Endothelial cell of umbilical vein (primary cell): ENCODE measurements around the gene RAMACL. TPM values are rescaled to one million over a fixed set of nuclear protein-coding genes. Genes with fewer than 3 reads are reported as not detected.

Experiments
- BruUV-seq: library from RNA; stranded (reverse); fragments of 400-500 nt; replicated peaks from 2 replicates; lab custom pipeline; 2021; lab: Mats Ljungman, UMichigan
- CTCF ChIA-PET: fragments of 300-600, 350-600 bp; sonication (Branson Sonifier 250); formaldehyde crosslinking; loops from one replicate; lab custom pipeline; 2021; ENCODE audit warnings: antibody characterized with exemption, inconsistent platforms; lab: Charles Lee
- POLR2A ChIA-PET: fragments of 300-600, 350-600 bp; sonication (Branson Sonifier 250); formaldehyde crosslinking; loops from one replicate; lab custom pipeline; 2021; ENCODE audit warnings: antibody characterized with exemption, inconsistent platforms; lab: Charles Lee
- DNase-seq: peaks from one replicate; pipeline ENCODE4 v3.0.0-alpha.2; 2011; ENCODE audit warnings: low read depth, low spot score
- FAIRE-seq: peaks from 2 replicates; lab custom pipeline; 2011; peaks lifted over from hg19 to GRCh38; lab: Jason Lieb, UNC
- H2AFZ ChIP-seq: 2 replicates; pipeline ENCODE4 v1.6.0; 2012; ENCODE audit warnings: low read depth, low read length, control low read depth, inconsistent platforms
- H3K27ac ChIP-seq: 2 replicates; pipeline ENCODE4 v1.5.1; 2011; ENCODE audit warnings: low read depth, mild to moderate bottlenecking, control low read depth, low read length, moderate library complexity; ENCODE audit not compliant: insufficient read depth
- H3K27me3 ChIP-seq, 2 experiments: 2 replicates each; pipeline versions ENCODE4 v1.6.0 to v1.6.1; 2011; ENCODE audit warnings: low read length in 2 of 2, mixed read lengths in 1 of 2; ENCODE audit not compliant: control insufficient read depth in 2 of 2, insufficient read depth in 2 of 2
- H3K36me3 ChIP-seq, 2 experiments: 2 replicates in 1 of 2; 3 replicates in 1 of 2; pipeline ENCODE4 v1.5.1; 2011; ENCODE audit warnings: low read length in 2 of 2, mild to moderate bottlenecking in 1 of 2, moderate library complexity in 1 of 2; ENCODE audit not compliant: control insufficient read depth in 2 of 2, insufficient read depth in 2 of 2; ENCODE audit errors: extremely low read depth in 1 of 2
- H3K4me1 ChIP-seq: 3 replicates; pipeline ENCODE4 v1.5.1; 2011; ENCODE audit warnings: mild to moderate bottlenecking, low read length; ENCODE audit not compliant: control insufficient read depth, insufficient read depth; ENCODE audit errors: extremely low read depth
- H3K4me2 ChIP-seq: 2 replicates; pipeline ENCODE4 v1.6.1; 2011; ENCODE audit warnings: low read length, control low read depth, mixed read lengths; ENCODE audit not compliant: insufficient read depth
- H3K4me3 ChIP-seq, 3 experiments: fragments of 200-600 bp in 1 of 3; sonication (generic), shearing (Covaris generic) in 1 of 3; replicated peaks in 1 of 3; 2 replicates each; pipeline ENCODE4 v1.5.1; 2011 to 2016; ENCODE audit warnings: control low read depth in 3 of 3, low read length in 3 of 3, mild to moderate bottlenecking in 2 of 3, inconsistent platforms in 1 of 3, low read depth in 1 of 3, moderate library complexity in 1 of 3; ENCODE audit not compliant: insufficient read depth in 1 of 3
- H3K79me2 ChIP-seq: 2 replicates; pipeline ENCODE4 v1.6.0; 2012; ENCODE audit warnings: low read length, inconsistent platforms; ENCODE audit not compliant: control insufficient read depth, insufficient read depth
- H3K9ac ChIP-seq: replicated peaks from 2 replicates; pipeline ENCODE3; 2011; ENCODE audit warnings: low read length, control low read depth; ENCODE audit not compliant: insufficient read depth; ENCODE audit errors: extremely low read depth
- H3K9me1 ChIP-seq: replicated peaks from 3 replicates; pipeline ENCODE4 v1.6.0; 2011; ENCODE audit warnings: mild to moderate bottlenecking, low read length; ENCODE audit not compliant: control insufficient read depth, insufficient read depth; ENCODE audit errors: extremely low read depth
- H3K9me3 ChIP-seq: replicated peaks from 2 replicates; pipeline ENCODE4 v1.5.1; 2012; ENCODE audit warnings: low read length, inconsistent platforms; ENCODE audit not compliant: control insufficient read depth, insufficient read depth
- H4K20me1 ChIP-seq: replicated peaks from 2 replicates; pipeline ENCODE3; 2011; ENCODE audit warnings: mild to moderate bottlenecking, low read length; ENCODE audit not compliant: control insufficient read depth, insufficient read depth; ENCODE audit errors: extremely low read depth
- CTCF ChIP-seq, 2 donors: IDR thresholded peaks; 1 replicate in 1 of 2; 2 replicates in 1 of 2; pipeline ENCODE4 v1.5.1; 2011; ENCODE audit warnings: low read length in 2 of 2, mild to moderate bottlenecking in 2 of 2, moderate library complexity in 2 of 2, control low read depth in 1 of 2, inconsistent platforms in 1 of 2, low read depth in 1 of 2; ENCODE audit not compliant: insufficient read depth in 1 of 2; ENCODE audit errors: extremely low read depth in 1 of 2
- FOS ChIP-seq: IDR thresholded peaks from 2 replicates; pipeline ENCODE4 v1.6.1; 2011; ENCODE audit warnings: mild to moderate bottlenecking, low read length, moderate library complexity, borderline replicate concordance; ENCODE audit not compliant: insufficient read depth
- GATA2 ChIP-seq: IDR thresholded peaks from 2 replicates; pipeline ENCODE4 v1.7.0; 2011; ENCODE audit warnings: low read depth, mild to moderate bottlenecking, moderate library complexity, mixed read lengths, low read length; ENCODE audit not compliant: insufficient read length, insufficient read depth
- JUN ChIP-seq: IDR thresholded peaks from 2 replicates; pipeline ENCODE4 v1.6.1; 2011; ENCODE audit warnings: borderline replicate concordance, low read depth; ENCODE audit not compliant: insufficient read length, insufficient read depth
- MAX ChIP-seq: IDR thresholded peaks from 2 replicates; pipeline ENCODE4 v1.6.1; 2011; ENCODE audit not compliant: insufficient read depth, insufficient read length
- POLR2A ChIP-seq: IDR thresholded peaks from 2 replicates; pipeline ENCODE4 v1.6.1; 2012; ENCODE audit warnings: low read depth, mild to moderate bottlenecking, control low read depth, low read length
- dilution Hi-C: fragments of 300-500 bp; cut with MboI; formaldehyde crosslinking; loops from one replicate; pipeline ENCODE4 v1.15.0; 2019; ENCODE audit warnings: low sequenced_read_pairs; ENCODE audit not compliant: extremely low pct_ligation_motif_present
- intact Hi-C: fragments of 100-400 bp; cut with micrococcal nuclease; formaldehyde crosslinking; loops from one replicate; pipeline ENCODE4 v1.10.0; 2022
- polyA plus RNA-seq, 4 experiments: library from polyadenylated mRNA; depleted of rRNA in 3 of 4; stranded (reverse) in 3 of 4; unstranded in 1 of 4; fragments of >200 nt; gene quantifications; 2 replicates each; pipeline versions ENCODE4 v1.2.1 to v1.2.3, GENCODE V29; 2011 to 2012; ENCODE audit warnings: missing spikeins in 1 of 4
- total RNA-seq: library from RNA; stranded (reverse); gene quantifications from 2 replicates; pipeline ENCODE4 v1.2.3, GENCODE V29; 2021

The RAMACL gene
- total and polyA plus RNA-seq, 2 donors (not counting 3 experiments of a cell fraction or from before 2014, with no cell fraction given): 0.17 to 5.3 TPM

- Histone ChIP-seq H3K4me3 (no peak overlapping the region), H3K36me3 (peaks cover 0 to 10% of the 10 kb centered on the region in 2 experiments), H3K9ac (no peak overlapping the region), H3K27ac (no peak overlapping the region), H2AFZ (no peak overlapping the region), H3K79me2 (peaks cover 48% of the 10 kb centered on the region), H4K20me1 (no peaks in the 10 kb centered on the region), H3K4me2 (no peak overlapping the region), H3K27me3 (no peaks in the 10 kb centered on the region), H3K9me3 (no peaks in the 10 kb centered on the region), H3K9me1 (no peaks in the 10 kb centered on the region), H3K4me1 (peaks cover 59% of the 10 kb centered on the region)
- intact Hi-C loops: no loop called here
- no TSS peak for BruUV-seq
- DNase-seq (no peak), FAIRE-seq (no peak)
- POLR2A ChIA-PET: no interaction called here
- dilution Hi-C loops: no loop called here
- CTCF ChIA-PET: no interaction called here
- TF ChIP-seq MAX: no peak
Observed at GRCh38 chr6:166618251-166618650, 31.8 kb upstream of the RAMACL start.

DNA sequence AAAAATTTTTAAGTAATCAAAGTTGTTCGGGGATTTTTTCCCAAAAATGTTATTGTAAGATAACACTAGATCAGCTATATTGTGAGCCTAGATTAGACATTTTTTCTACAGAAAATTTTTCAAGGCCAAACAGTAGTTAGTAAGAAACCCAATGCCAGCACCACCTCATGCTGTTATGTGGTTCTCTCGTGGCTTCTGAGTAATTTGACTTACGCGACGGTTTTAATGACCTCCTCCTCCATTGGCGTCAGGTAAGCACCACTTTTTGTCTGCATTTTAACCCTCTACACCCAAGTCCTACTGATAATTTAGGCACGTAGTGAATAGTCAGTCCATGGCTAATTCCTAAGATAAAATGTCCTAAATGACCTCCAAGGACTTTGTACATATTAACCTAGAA, 30.9 kb upstream of the RAMACL start:
- no peak for FAIRE-seq
- intact Hi-C loops (no loop called here), dilution Hi-C loops (no loop called here)
- peaks cover 0 to 10% of the 10 kb centered on the region in 2 experiments for H3K36me3 ChIP-seq
- no peaks in the 10 kb centered on the region for H3K9me1 ChIP-seq
- no peak overlapping the region for H3K4me2 ChIP-seq
- TF ChIP-seq GATA2 (no peak), CTCF (IDR thresholded peaks at IDR 0.05; ENCODE audit: extremely low read depth in 1 of 2, insufficient read depth in 1 of 2, low read depth in 1 of 2, low read length in 2 of 2) (no peak), POLR2A (no peak), FOS (no peak), JUN (no peak)
- no peaks in the 10 kb centered on the region for H3K9me3 ChIP-seq
- no peak overlapping the region for H3K9ac ChIP-seq
- CTCF ChIA-PET: no interaction called here
- H3K27me3 ChIP-seq: no peaks in the 10 kb centered on the region
- POLR2A ChIA-PET: no interaction called here
- H3K4me1 ChIP-seq: peaks cover 55% of the 10 kb centered on the region
- BruUV-seq: no TSS peak
- H3K4me3 ChIP-seq: no peak overlapping the region
- H3K79me2 ChIP-seq: peaks cover 39% of the 10 kb centered on the region
- H4K20me1 ChIP-seq: no peaks in the 10 kb centered on the region
- no peak for DNase-seq
- H3K27ac ChIP-seq: no peak overlapping the region
- H2AFZ ChIP-seq: no peak overlapping the region
